Kidney epithelial cell (primary cell): ENCODE results near the gene OR8D4. TPM values are rescaled to one million over a fixed set of nuclear protein-coding genes. Genes with fewer than 3 reads are reported as not detected.

Experiments used
- DNase-seq: peaks from one replicate; pipeline ENCODE4 v3.0.0-alpha.2; 2010; ENCODE audit warnings: low read depth
- H3K27me3 ChIP-seq: 2 replicates; pipeline ENCODE4 v1.6.0; 2011; ENCODE audit warnings: low read length; ENCODE audit not compliant: control insufficient read depth, insufficient read depth
- H3K36me3 ChIP-seq: 2 replicates; pipeline ENCODE4 v1.5.1; 2011; ENCODE audit warnings: low read length; ENCODE audit not compliant: control insufficient read depth, insufficient read depth
- H3K4me3 ChIP-seq: 2 replicates; pipeline ENCODE4 v1.5.1; 2011; ENCODE audit warnings: low read depth, mild to moderate bottlenecking, control low read depth, low read length
- CTCF ChIP-seq: IDR thresholded peaks from 2 replicates; pipeline ENCODE4 v1.5.1; 2011; ENCODE audit warnings: mild to moderate bottlenecking, moderate library complexity, low read length, control low read depth, inconsistent platforms; ENCODE audit not compliant: insufficient read depth, poor library complexity, severe bottlenecking
- total RNA-seq: library from RNA; depleted of rRNA; stranded (reverse); fragments of >200 nt; gene quantifications from 2 replicates; pipeline ENCODE4 v1.2.3, GENCODE V29; 2015

Gene OR8D4
- total RNA-seq, 1 donor from 2014 or later, result not detected

GRCh38 chr11:123945132-123945531 is 43.2 kb downstream of the OR8D4 start:
- no peaks in the 10 kb centered on the region for H3K36me3 ChIP-seq
- TF ChIP-seq CTCF, result no peak
- H3K27me3 ChIP-seq, result no peaks in the 10 kb centered on the region
- no peak overlapping the region for H3K4me3 ChIP-seq
- DNase-seq, result no peak

GRCh38 chr11:123956752-123957151 is 54.8 kb downstream of the OR8D4 start:
- no peak for DNase-seq
- no peaks in the 10 kb centered on the region for H3K27me3 ChIP-seq
- TF ChIP-seq CTCF, result no peak
- H3K4me3 ChIP-seq, result no peak overlapping the region
- H3K36me3 ChIP-seq, result no peaks in the 10 kb centered on the region

Other genes starting within 250 kb of the OR8D4 start
- 2.1 and 2.4 TPM in 2 replicates for gene SCN3B, start 247.5 kb upstream of the OR8D4 start, total RNA-seq
- gene ZNF202, start 160.5 kb upstream of the OR8D4 start, total RNA-seq, result 10.5 and 20.1 TPM in 2 replicates
- not detected in 2 replicates for gene OR6X1, start 147.6 kb upstream of the OR8D4 start, total RNA-seq
- gene OR6M1, start 95.8 kb upstream of the OR8D4 start, total RNA-seq, result not detected in 2 replicates
- gene TMEM225, start 16.5 kb upstream of the OR8D4 start, total RNA-seq, result not detected in 2 replicates
- not detected in 2 replicates for gene OR4D5, start 37.5 kb downstream of the OR8D4 start, total RNA-seq
- gene OR6T1, start 41.7 kb downstream of the OR8D4 start, total RNA-seq, result 0.34 TPM in 1 of 2 replicates, not detected in the other
- not detected in 2 replicates for gene OR10S1, start 75.6 kb downstream of the OR8D4 start, total RNA-seq
- gene OR10G6, start 93.0 kb downstream of the OR8D4 start, total RNA-seq, result not detected in 2 replicates
- gene OR10G4, start 110.8 kb downstream of the OR8D4 start, total RNA-seq, result not detected in 2 replicates
- not detected in 2 replicates for gene OR10G9, start 120.8 kb downstream of the OR8D4 start, total RNA-seq
- not detected in 2 replicates for gene OR10G8, start 124.6 kb downstream of the OR8D4 start, total RNA-seq
- gene OR10G7, start 139.2 kb downstream of the OR8D4 start, total RNA-seq, result not detected in 2 replicates
- 26.6 and 33.4 TPM in 2 replicates for gene VWA5A, start 213.3 kb downstream of the OR8D4 start, total RNA-seq